Right lobe of liver (tissue), 4 donors: ENCODE measurements around the gene LSS.

ENCODE experiments used
- POLR2A ChIP-seq: fragments of 450-650 bp; IDR thresholded peaks from one replicate; pipeline ENCODE4 v1.6.1; 2017; ENCODE audit warnings: antibody characterized with exemption, mild to moderate bottlenecking
- TF ChIP-seq, protein P1 (sequence below), 4 donors: fragments of 200-600 bp in 3 of 4; fragments of 450-650 bp in 1 of 4; IDR thresholded peaks; one replicate each; pipeline versions ENCODE4 v1.5.1 to v1.8.0; 2016 to 2022; ENCODE audit warnings: antibody characterized with exemption in 4 of 4, mild to moderate bottlenecking in 2 of 4
- donor health status: DM: no; HTN: no; CAD: no.
- donor health status: DM: no; HTN: no; CAD: no.
- donor health status: DM: no; HTN: yes; CAD: no.

GRCh38 chr21:46171585-46171984 lies 57.0 kb downstream of the LSS start:
- TF ChIP-seq, protein P1, sequence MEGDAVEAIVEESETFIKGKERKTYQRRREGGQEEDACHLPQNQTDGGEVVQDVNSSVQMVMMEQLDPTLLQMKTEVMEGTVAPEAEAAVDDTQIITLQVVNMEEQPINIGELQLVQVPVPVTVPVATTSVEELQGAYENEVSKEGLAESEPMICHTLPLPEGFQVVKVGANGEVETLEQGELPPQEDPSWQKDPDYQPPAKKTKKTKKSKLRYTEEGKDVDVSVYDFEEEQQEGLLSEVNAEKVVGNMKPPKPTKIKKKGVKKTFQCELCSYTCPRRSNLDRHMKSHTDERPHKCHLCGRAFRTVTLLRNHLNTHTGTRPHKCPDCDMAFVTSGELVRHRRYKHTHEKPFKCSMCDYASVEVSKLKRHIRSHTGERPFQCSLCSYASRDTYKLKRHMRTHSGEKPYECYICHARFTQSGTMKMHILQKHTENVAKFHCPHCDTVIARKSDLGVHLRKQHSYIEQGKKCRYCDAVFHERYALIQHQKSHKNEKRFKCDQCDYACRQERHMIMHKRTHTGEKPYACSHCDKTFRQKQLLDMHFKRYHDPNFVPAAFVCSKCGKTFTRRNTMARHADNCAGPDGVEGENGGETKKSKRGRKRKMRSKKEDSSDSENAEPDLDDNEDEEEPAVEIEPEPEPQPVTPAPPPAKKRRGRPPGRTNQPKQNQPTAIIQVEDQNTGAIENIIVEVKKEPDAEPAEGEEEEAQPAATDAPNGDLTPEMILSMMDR (IDR thresholded peaks at IDR 0.05) = no peak
- TF ChIP-seq POLR2A = no peak
